ENCODE results near the gene TDRD12. TPM values are rescaled to one million over a fixed set of nuclear protein-coding genes. Genes with fewer than 3 reads are reported as not detected.

Gene TDRD12
- total and polyA plus RNA-seq, 4 donors = under 0.01 to 0.23 (median 0.02) TPM; not detected in 1

DNA sequence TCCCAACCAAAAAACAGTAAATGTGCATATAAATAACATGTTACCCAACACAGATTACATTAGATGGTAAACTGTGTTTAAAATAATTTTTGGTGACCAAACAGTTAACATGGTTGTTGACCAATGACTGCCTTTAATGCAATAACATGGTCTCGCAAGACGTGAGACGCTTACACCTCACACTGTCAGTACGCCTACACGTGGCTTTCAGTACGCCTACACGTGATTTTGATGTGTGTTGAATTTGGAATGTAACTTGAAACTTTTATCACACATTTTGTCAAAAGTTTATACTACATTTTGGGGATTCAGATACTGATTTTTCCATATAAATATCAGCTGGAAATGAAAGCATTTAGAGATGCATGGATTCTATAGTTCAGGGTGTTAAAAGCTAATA lies 118.0 kb downstream of the TDRD12 start:
- Histone ChIP-seq H3K36me3 (ENCODE audit: control insufficient read depth in 4 of 4, insufficient read depth in 3 of 4, low read depth in 1 of 4, low read length in 3 of 4) (peaks cover 0 to 40% (median 22%) of the 10 kb centered on the region in 4 donors), H3K9ac (ENCODE audit: low read depth in 1 of 2, low read length in 2 of 2) (no peak overlapping the region), H3K4me3 (ENCODE audit: low read depth in 1 of 3, low read length in 3 of 3) (no peak overlapping the region), H3K9me3 (ENCODE audit: control insufficient read depth in 4 of 4, low read length in 3 of 4) (peaks cover 0 to 6% (median 2%) of the 10 kb centered on the region in 4 donors), H3K27me3 (ENCODE audit: control insufficient read depth in 4 of 4, insufficient read depth in 4 of 4, low read length in 3 of 4) (no peaks in the 10 kb centered on the region), H3K4me1 (ENCODE audit: control insufficient read depth in 4 of 4, insufficient read depth in 4 of 4, low read length in 3 of 4) (no peaks in the 10 kb centered on the region), H3K27ac (ENCODE audit: low read depth in 1 of 2, low read length in 2 of 2) (no peak overlapping the region)
- DNase-seq (ENCODE audit: low spot score) = no peak
- TF ChIP-seq HNF4G (IDR thresholded peaks at IDR 0.05) (no peak), NR2F2 (IDR thresholded peaks at IDR 0.05) (no peak), RAD21 (IDR thresholded peaks at IDR 0.05) (no peak), SP1 (IDR thresholded peaks at IDR 0.05) (no peak), GABPA (IDR thresholded peaks at IDR 0.05 in 1 of 2, conservative IDR thresholded peaks at IDR 0.05 in 1 of 2) (no peak), RXRA (IDR thresholded peaks at IDR 0.05) (no peak), FOXA1 (IDR thresholded peaks at IDR 0.05) (no peak), CTCF (IDR thresholded peaks at IDR 0.05; ENCODE audit: low read depth, low read length, missing input control) (no peak), FOXA2 (IDR thresholded peaks at IDR 0.05) (no peak), JUND (IDR thresholded peaks at IDR 0.05) (no peak), EGR1 (IDR thresholded peaks at IDR 0.05; ENCODE audit: low read depth in 2 of 2) (no peak), YY1 (IDR thresholded peaks at IDR 0.05) (no peak), TAF1 (conservative IDR thresholded peaks at IDR 0.05) (no peak), HNF4A (conservative IDR thresholded peaks at IDR 0.05) (no peak)
- TF ChIP-seq, protein P1, sequence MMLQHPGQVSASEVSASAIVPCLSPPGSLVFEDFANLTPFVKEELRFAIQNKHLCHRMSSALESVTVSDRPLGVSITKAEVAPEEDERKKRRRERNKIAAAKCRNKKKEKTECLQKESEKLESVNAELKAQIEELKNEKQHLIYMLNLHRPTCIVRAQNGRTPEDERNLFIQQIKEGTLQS (IDR thresholded peaks at IDR 0.05) = no peak
- TF ChIP-seq, protein P2, sequence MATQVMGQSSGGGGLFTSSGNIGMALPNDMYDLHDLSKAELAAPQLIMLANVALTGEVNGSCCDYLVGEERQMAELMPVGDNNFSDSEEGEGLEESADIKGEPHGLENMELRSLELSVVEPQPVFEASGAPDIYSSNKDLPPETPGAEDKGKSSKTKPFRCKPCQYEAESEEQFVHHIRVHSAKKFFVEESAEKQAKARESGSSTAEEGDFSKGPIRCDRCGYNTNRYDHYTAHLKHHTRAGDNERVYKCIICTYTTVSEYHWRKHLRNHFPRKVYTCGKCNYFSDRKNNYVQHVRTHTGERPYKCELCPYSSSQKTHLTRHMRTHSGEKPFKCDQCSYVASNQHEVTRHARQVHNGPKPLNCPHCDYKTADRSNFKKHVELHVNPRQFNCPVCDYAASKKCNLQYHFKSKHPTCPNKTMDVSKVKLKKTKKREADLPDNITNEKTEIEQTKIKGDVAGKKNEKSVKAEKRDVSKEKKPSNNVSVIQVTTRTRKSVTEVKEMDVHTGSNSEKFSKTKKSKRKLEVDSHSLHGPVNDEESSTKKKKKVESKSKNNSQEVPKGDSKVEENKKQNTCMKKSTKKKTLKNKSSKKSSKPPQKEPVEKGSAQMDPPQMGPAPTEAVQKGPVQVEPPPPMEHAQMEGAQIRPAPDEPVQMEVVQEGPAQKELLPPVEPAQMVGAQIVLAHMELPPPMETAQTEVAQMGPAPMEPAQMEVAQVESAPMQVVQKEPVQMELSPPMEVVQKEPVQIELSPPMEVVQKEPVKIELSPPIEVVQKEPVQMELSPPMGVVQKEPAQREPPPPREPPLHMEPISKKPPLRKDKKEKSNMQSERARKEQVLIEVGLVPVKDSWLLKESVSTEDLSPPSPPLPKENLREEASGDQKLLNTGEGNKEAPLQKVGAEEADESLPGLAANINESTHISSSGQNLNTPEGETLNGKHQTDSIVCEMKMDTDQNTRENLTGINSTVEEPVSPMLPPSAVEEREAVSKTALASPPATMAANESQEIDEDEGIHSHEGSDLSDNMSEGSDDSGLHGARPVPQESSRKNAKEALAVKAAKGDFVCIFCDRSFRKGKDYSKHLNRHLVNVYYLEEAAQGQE (IDR thresholded peaks at IDR 0.05) = no peak
- TF ChIP-seq, protein P3, sequence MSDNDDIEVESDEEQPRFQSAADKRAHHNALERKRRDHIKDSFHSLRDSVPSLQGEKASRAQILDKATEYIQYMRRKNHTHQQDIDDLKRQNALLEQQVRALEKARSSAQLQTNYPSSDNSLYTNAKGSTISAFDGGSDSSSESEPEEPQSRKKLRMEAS (IDR thresholded peaks at IDR 0.05) = no peak
- TF ChIP-seq, protein P4, sequence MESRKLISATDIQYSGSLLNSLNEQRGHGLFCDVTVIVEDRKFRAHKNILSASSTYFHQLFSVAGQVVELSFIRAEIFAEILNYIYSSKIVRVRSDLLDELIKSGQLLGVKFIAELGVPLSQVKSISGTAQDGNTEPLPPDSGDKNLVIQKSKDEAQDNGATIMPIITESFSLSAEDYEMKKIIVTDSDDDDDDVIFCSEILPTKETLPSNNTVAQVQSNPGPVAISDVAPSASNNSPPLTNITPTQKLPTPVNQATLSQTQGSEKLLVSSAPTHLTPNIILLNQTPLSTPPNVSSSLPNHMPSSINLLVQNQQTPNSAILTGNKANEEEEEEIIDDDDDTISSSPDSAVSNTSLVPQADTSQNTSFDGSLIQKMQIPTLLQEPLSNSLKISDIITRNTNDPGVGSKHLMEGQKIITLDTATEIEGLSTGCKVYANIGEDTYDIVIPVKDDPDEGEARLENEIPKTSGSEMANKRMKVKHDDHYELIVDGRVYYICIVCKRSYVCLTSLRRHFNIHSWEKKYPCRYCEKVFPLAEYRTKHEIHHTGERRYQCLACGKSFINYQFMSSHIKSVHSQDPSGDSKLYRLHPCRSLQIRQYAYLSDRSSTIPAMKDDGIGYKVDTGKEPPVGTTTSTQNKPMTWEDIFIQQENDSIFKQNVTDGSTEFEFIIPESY (IDR thresholded peaks at IDR 0.05) = no peak
- WGBS = 89% methylated on average over 7 of the region's 7 CpGs

Measured in liver (tissue), 9 donors.